OCI-LY7 (cell line): Measurements from ENCODE around the gene GSE1. TPM values are rescaled to one million over a fixed set of nuclear protein-coding genes. Genes with fewer than 3 reads are reported as not detected.

Experiments used
- BruUV-seq: library from RNA; stranded (reverse); fragments of 400-500 nt; replicated peaks from 2 replicates; lab custom pipeline; 2021; lab: Mats Ljungman, UMichigan
- CTCF ChIA-PET: fragments of 300-600 bp; sonication (Branson Sonifier 250); formaldehyde crosslinking; loops from one replicate; lab custom pipeline; 2022; ENCODE audit warnings: antibody characterized with exemption; ENCODE audit not compliant: unreplicated experiment; lab: Charles Lee
- POLR2A ChIA-PET: fragments of 300-600 bp; sonication (Branson Sonifier 250); formaldehyde crosslinking; loops from one replicate; lab custom pipeline; 2022; ENCODE audit warnings: antibody characterized with exemption; lab: Charles Lee
- DNase-seq: peaks from one replicate; pipeline ENCODE4 v3.0.0-alpha.2; 2015; ENCODE audit warnings: low spot score
- H2AFZ ChIP-seq: fragments of 200-600 bp; sonication (generic), shearing (Covaris generic); 2 replicates; pipeline ENCODE4 v1.6.1; 2014; ENCODE audit warnings: mild to moderate bottlenecking, antibody characterized with exemption, low read length, moderate library complexity
- H3K27ac ChIP-seq: fragments of 200-600 bp; sonication (generic); 2 replicates; pipeline ENCODE4 v1.5.1; 2014; ENCODE audit warnings: mixed run types, low read depth, mild to moderate bottlenecking, moderate library complexity, low read length, inconsistent platforms; ENCODE audit not compliant: poor library complexity, severe bottlenecking
- H3K36me3 ChIP-seq: fragments of 200-600 bp; sonication (generic); 2 replicates; pipeline ENCODE4 v1.6.1; 2014; ENCODE audit warnings: mild to moderate bottlenecking, antibody characterized with exemption, low read length, moderate library complexity, mixed read lengths; ENCODE audit not compliant: insufficient read depth
- H3K4me1 ChIP-seq: fragments of 200-600 bp; sonication (generic); 2 replicates; pipeline ENCODE4 v1.5.1; 2014; ENCODE audit warnings: mild to moderate bottlenecking, low read length; ENCODE audit not compliant: insufficient read depth, poor library complexity, severe bottlenecking
- H3K4me2 ChIP-seq: fragments of 200-600 bp; sonication (generic); 2 replicates; pipeline ENCODE4 v1.6.1; 2014; ENCODE audit warnings: mild to moderate bottlenecking, low read length
- H3K4me3 ChIP-seq: fragments of 200-600 bp; sonication (generic); 2 replicates; pipeline ENCODE4 v1.5.1; 2014; ENCODE audit warnings: mild to moderate bottlenecking, low read depth, low read length; ENCODE audit not compliant: poor library complexity, severe bottlenecking
- H3K79me2 ChIP-seq: fragments of 200-600 bp; sonication (generic); 2 replicates; pipeline ENCODE4 v1.6.1; 2016; ENCODE audit warnings: low read depth, mild to moderate bottlenecking, low read length, moderate library complexity, mixed read lengths; ENCODE audit not compliant: insufficient read depth
- H3K9me2 ChIP-seq: fragments of 200-600 bp; sonication (generic); 2 replicates; pipeline ENCODE4 v1.6.1; 2016; ENCODE audit warnings: mild to moderate bottlenecking, low read length, mixed read lengths; ENCODE audit not compliant: insufficient read depth
- H3K9me3 ChIP-seq: fragments of 200-600 bp; sonication (generic); 2 replicates; pipeline ENCODE4 v1.6.1; 2014; ENCODE audit warnings: mild to moderate bottlenecking, mixed run types, low read length, mixed read lengths
- H4K20me1 ChIP-seq: fragments of 200-600 bp; sonication (generic); 2 replicates; pipeline ENCODE4 v1.6.1; 2014; ENCODE audit warnings: mild to moderate bottlenecking, antibody characterized with exemption, low read length, moderate library complexity, mixed read lengths; ENCODE audit not compliant: insufficient read depth
- CTCF ChIP-seq: fragments of 200-600 bp; sonication (generic); conservative IDR thresholded peaks from 2 replicates; pipeline ENCODE4 v1.5.1; 2014; ENCODE audit warnings: mild to moderate bottlenecking, antibody characterized with exemption, low read length, moderate library complexity, mixed read lengths
- EZH2phosphoT487 ChIP-seq: fragments of 200-600 bp; sonication (generic); IDR thresholded peaks from 2 replicates; pipeline ENCODE4 v1.6.1; 2018; ENCODE audit warnings: low read depth, borderline replicate concordance, mild to moderate bottlenecking, mixed run types, antibody characterized with exemption, low read length, moderate library complexity, mixed read lengths
- intact Hi-C: fragments of 100-400 bp; cut with micrococcal nuclease; formaldehyde crosslinking; loops from one replicate; pipeline ENCODE4 v1.10.0; 2022; ENCODE audit not compliant: unreplicated experiment
- total RNA-seq, 2 experiments: library from RNA; depleted of rRNA in 1 of 2; stranded (reverse); fragments of >200 nt in 1 of 2; shearing (Covaris generic) in 1 of 2; gene quantifications; 2 replicates each; pipeline ENCODE4 v1.2.3, GENCODE V29; 2014 to 2022

The GSE1 gene
- total RNA-seq, 2 experiments from 2014 or later, result 30.9 to 66.6 TPM

GRCh38 chr16:85709766-85710585, 96.9 kb downstream of the GSE1 start:
- Histone ChIP-seq H3K9me2 (no peaks in the 10 kb centered on the region), H3K36me3 (no peaks in the 10 kb centered on the region), H3K4me3 (no peak overlapping the region), H3K4me2 (no peak overlapping the region), H2AFZ (no peak overlapping the region), H4K20me1 (no peaks in the 10 kb centered on the region), H3K9me3 (peaks cover 10% of the 10 kb centered on the region), H3K79me2 (no peaks in the 10 kb centered on the region), H3K27ac (no peak overlapping the region), H3K4me1 (no peaks in the 10 kb centered on the region)
- ChIA-PET CTCF (no interaction called here), POLR2A (no interaction called here)
- no TSS peak for BruUV-seq
- TF ChIP-seq EZH2phosphoT487 (no peak), CTCF (no peak)
- intact Hi-C loops, result no loop called here
- DNase-seq, result no peak

DNA sequence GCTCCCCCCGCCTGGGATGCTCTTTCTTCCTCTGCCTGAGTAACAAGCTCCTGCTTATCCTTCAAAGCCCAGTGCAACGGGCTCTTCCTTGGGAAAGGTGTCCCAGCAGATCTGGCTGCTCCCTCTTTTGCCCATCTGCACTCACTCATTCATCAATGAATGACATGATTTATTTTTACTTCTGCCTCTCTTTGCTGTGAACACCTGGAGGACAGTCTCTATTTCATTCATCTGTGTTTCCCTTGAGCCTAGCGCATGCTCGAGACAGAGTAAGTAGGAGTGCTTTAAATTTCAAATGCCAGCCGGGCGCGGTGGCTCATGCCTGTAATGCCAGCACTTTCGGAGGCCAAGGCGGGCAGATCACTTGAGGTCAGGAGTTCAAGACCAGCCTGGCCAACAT, 97.6 kb downstream of the GSE1 start:
- Histone ChIP-seq H3K79me2 (no peaks in the 10 kb centered on the region), H3K9me2 (no peaks in the 10 kb centered on the region), H4K20me1 (no peaks in the 10 kb centered on the region), H3K4me1 (no peaks in the 10 kb centered on the region), H3K4me2 (no peak overlapping the region), H3K4me3 (no peak overlapping the region), H3K36me3 (no peaks in the 10 kb centered on the region), H3K27ac (no peak overlapping the region), H2AFZ (no peak overlapping the region), H3K9me3 (peaks cover 10% of the 10 kb centered on the region)
- intact Hi-C loops, result no loop called here
- CTCF ChIA-PET, result no interaction called here
- no peak for DNase-seq
- POLR2A ChIA-PET, result no interaction called here
- BruUV-seq, result no TSS peak
- TF ChIP-seq CTCF (no peak), EZH2phosphoT487 (no peak)

GRCh38 chr16:85711982-85712587, 99.0 kb downstream of the GSE1 start:
- CTCF ChIA-PET, result no interaction called here
- Histone ChIP-seq H2AFZ (no peak overlapping the region), H3K9me2 (no peaks in the 10 kb centered on the region), H3K9me3 (peaks cover 10% of the 10 kb centered on the region), H3K4me1 (no peaks in the 10 kb centered on the region), H3K27ac (no peak overlapping the region), H3K79me2 (no peaks in the 10 kb centered on the region), H3K4me3 (no peak overlapping the region), H3K36me3 (no peaks in the 10 kb centered on the region), H4K20me1 (no peaks in the 10 kb centered on the region), H3K4me2 (no peak overlapping the region)
- DNase-seq, result no peak
- POLR2A ChIA-PET, result interaction anchor here (0.7 to 1.3 kb wide), 4 partner anchors 10 to 235 kb away, joined by 3 to 7 read pairs (median 3); no protein-coding TSS in a partner anchor
- BruUV-seq, result no TSS peak
- TF ChIP-seq EZH2phosphoT487 (no peak), CTCF (no peak)
- intact Hi-C loops, result no loop called here
